DOHH2 (cell line): ENCODE results near the gene SLC2A6.
A peak's percentile ranks its signal among the peaks of the same experiment; 100 is the strongest.

Source experiments
- H3F3A ChIP-seq: fragments of 200-600 bp; sonication (generic), shearing (Covaris generic); 2 replicates; pipeline ENCODE4 v1.6.0; 2016; ENCODE audit warnings: antibody characterized with exemption, mild to moderate bottlenecking; ENCODE audit not compliant: control insufficient read depth, insufficient read depth
- H3K27ac ChIP-seq: fragments of 200-600 bp; sonication (generic); 2 replicates; pipeline ENCODE4 v1.5.1; 2014; ENCODE audit warnings: low read depth, mild to moderate bottlenecking, low read length, moderate library complexity
- H3K27me3 ChIP-seq: fragments of 200-600 bp; sonication (generic); 2 replicates; pipeline ENCODE4 v1.6.1; 2014; ENCODE audit warnings: mild to moderate bottlenecking, low read length, mixed read lengths; ENCODE audit not compliant: control insufficient read depth
- H3K36me3 ChIP-seq: fragments of 200-600 bp; sonication (generic); 2 replicates; pipeline ENCODE4 v1.6.1; 2014; ENCODE audit warnings: mild to moderate bottlenecking, low read length, moderate library complexity, mixed read lengths; ENCODE audit not compliant: control insufficient read depth
- H3K4me1 ChIP-seq: fragments of 200-600 bp; sonication (generic); 2 replicates; pipeline ENCODE4 v1.6.1; 2014; ENCODE audit warnings: mild to moderate bottlenecking, low read length, mixed read lengths; ENCODE audit not compliant: control insufficient read depth
- H3K4me2 ChIP-seq: fragments of 200-600 bp; sonication (generic); 2 replicates; pipeline ENCODE4 v1.6.0; 2014; ENCODE audit warnings: mild to moderate bottlenecking, low read length, moderate library complexity
- H3K4me3 ChIP-seq: fragments of 200-600 bp; sonication (generic); 2 replicates; pipeline ENCODE4 v1.5.1; 2014; ENCODE audit warnings: mild to moderate bottlenecking, low read length, mixed read lengths
- H3K79me2 ChIP-seq: fragments of 200-600 bp; sonication (generic); 2 replicates; pipeline ENCODE4 v1.6.1; 2014; ENCODE audit warnings: mild to moderate bottlenecking, low read length, mixed read lengths; ENCODE audit not compliant: control insufficient read depth
- H3K9me2 ChIP-seq: fragments of 200-600 bp; sonication (generic); replicated peaks from 2 replicates; pipeline ENCODE4 v1.6.1; 2014; ENCODE audit warnings: mild to moderate bottlenecking, low read length, mixed read lengths; ENCODE audit not compliant: control insufficient read depth
- H3K9me3 ChIP-seq: fragments of 200-600 bp; sonication (generic); 2 replicates; pipeline ENCODE4 v1.6.1; 2014; ENCODE audit warnings: antibody characterized with exemption, low read length, mixed read lengths; ENCODE audit not compliant: control insufficient read depth, insufficient read depth
- H4K20me1 ChIP-seq: fragments of 200-600 bp; sonication (generic); 2 replicates; pipeline ENCODE4 v1.6.0; 2014; ENCODE audit warnings: low read depth, mild to moderate bottlenecking, antibody characterized with exemption, low read length, moderate library complexity; ENCODE audit not compliant: control insufficient read depth, insufficient read depth
- CTCF ChIP-seq: fragments of 200-600 bp; sonication (generic); IDR thresholded peaks from one replicate; pipeline ENCODE4 v1.5.1; 2014; ENCODE audit warnings: antibody characterized with exemption, mild to moderate bottlenecking, low read depth, low read length; ENCODE audit not compliant: poor library complexity, severe bottlenecking
- EZH2phosphoT487 ChIP-seq: fragments of 200-600 bp; sonication (generic); IDR thresholded peaks from 2 replicates; pipeline ENCODE4 v1.6.1; 2017; ENCODE audit warnings: borderline replicate concordance, mild to moderate bottlenecking, antibody characterized with exemption, low read length, moderate library complexity, mixed read lengths

The SLC2A6 gene

GRCh38 chr9:133437753-133438531, 41.0 kb downstream of the SLC2A6 start:
- Histone ChIP-seq H3K27me3 (no peaks in the 10 kb centered on the region; the same call in 1 of the 2 replicates), H3K27ac (no peak overlapping the region), H3K79me2 (no peaks in the 10 kb centered on the region), H3K4me1 (peaks cover 17% of the 10 kb centered on the region), H3F3A (no peaks in the 10 kb centered on the region), H3K4me3 (no peak overlapping the region), H3K36me3 (no peaks in the 10 kb centered on the region), H3K9me3 (no peaks in the 10 kb centered on the region), H3K4me2 (no peak overlapping the region), H4K20me1 (no peaks in the 10 kb centered on the region), H3K9me2 (no peaks in the 10 kb centered on the region)
- TF ChIP-seq EZH2phosphoT487 = no peak
- peak; percentile 52 for TF ChIP-seq CTCF

- TF ChIP-seq CTCF (no peak), EZH2phosphoT487 (no peak)
- no peaks in the 10 kb centered on the region for H3F3A ChIP-seq
- no peaks in the 10 kb centered on the region for H3K79me2 ChIP-seq
- H3K4me3 ChIP-seq = no peak overlapping the region
- H3K4me1 ChIP-seq = peaks cover 15% of the 10 kb centered on the region
- H3K9me2 ChIP-seq = no peaks in the 10 kb centered on the region
- no peaks in the 10 kb centered on the region for H4K20me1 ChIP-seq
- H3K9me3 ChIP-seq = no peaks in the 10 kb centered on the region
- H3K36me3 ChIP-seq = no peaks in the 10 kb centered on the region
- no peak overlapping the region for H3K27ac ChIP-seq
- no peaks in the 10 kb centered on the region; the same call in 1 of the 2 replicates for H3K27me3 ChIP-seq
- H3K4me2 ChIP-seq = no peak overlapping the region
Observed at GRCh38 chr9:133436681-133437080, 42.2 kb downstream of the SLC2A6 start.

- Histone ChIP-seq H3F3A (no peaks in the 10 kb centered on the region), H3K4me2 (no peak overlapping the region), H3K36me3 (no peaks in the 10 kb centered on the region), H4K20me1 (no peaks in the 10 kb centered on the region), H3K9me2 (no peaks in the 10 kb centered on the region), H3K9me3 (no peaks in the 10 kb centered on the region), H3K27ac (no peak overlapping the region), H3K4me3 (no peak overlapping the region), H3K4me1 (0 out of 2 replicates have a peak, but pooled peaks cover 2% of the 10 kb centered on the region), H3K79me2 (no peaks in the 10 kb centered on the region), H3K27me3 (peaks cover 5% of the 10 kb centered on the region; the same call in 1 of the 2 replicates)
- TF ChIP-seq CTCF (peak; percentile 17), EZH2phosphoT487 (no peak)
Observed at GRCh38 chr9:133433351-133433843, 45.5 kb downstream of the SLC2A6 start.
